Endodermal cell (in vitro differentiated cells): ENCODE measurements around the gene EMX2. TPM values are rescaled to one million over a fixed set of nuclear protein-coding genes. Genes with fewer than 3 reads are reported as not detected.

Experiments used
- DNase-seq: peaks from one replicate; pipeline ENCODE4 v3.0.0-alpha.2; 2017
- H3K27ac ChIP-seq: 2 replicates; pipeline ENCODE4 v1.5.1; 2013; ENCODE audit warnings: mild to moderate bottlenecking, low read depth, low read length, moderate library complexity
- H3K27me3 ChIP-seq: 2 replicates; pipeline ENCODE4 v1.6.1; 2013; ENCODE audit warnings: mild to moderate bottlenecking, low read length, moderate library complexity; ENCODE audit not compliant: insufficient read depth, control insufficient read depth, poor library complexity, severe bottlenecking
- H3K36me3 ChIP-seq: 2 replicates; pipeline ENCODE4 v1.7.0; 2013; ENCODE audit warnings: mild to moderate bottlenecking, low read length, moderate library complexity; ENCODE audit not compliant: control insufficient read depth, insufficient read depth
- H3K4me1 ChIP-seq: one replicate; pipeline ENCODE4 v1.7.0; 2013; ENCODE audit warnings: low read length; ENCODE audit not compliant: control insufficient read depth, insufficient read depth
- H3K4me3 ChIP-seq: 2 replicates; pipeline ENCODE4 v1.5.1; 2013; ENCODE audit warnings: mild to moderate bottlenecking, low read length, moderate library complexity
- H3K9ac ChIP-seq: 2 replicates; pipeline ENCODE4 v1.6.1; 2013; ENCODE audit warnings: mild to moderate bottlenecking, low read length, moderate library complexity; ENCODE audit not compliant: poor library complexity, severe bottlenecking; ENCODE audit errors: extremely low read depth
- H3K9me3 ChIP-seq: 2 replicates; pipeline ENCODE4 v1.6.1; 2013; ENCODE audit warnings: mild to moderate bottlenecking, low read length, moderate library complexity; ENCODE audit not compliant: control insufficient read depth
- H3K27ac Mint-ChIP-seq: 2 replicates; pipeline ENCODE4 v1.8.0; 2020; ENCODE audit warnings: mixed read lengths
- H3K27me3 Mint-ChIP-seq: 2 replicates; pipeline ENCODE4 v1.8.0; 2021; ENCODE audit warnings: mild to moderate bottlenecking, mixed read lengths; ENCODE audit not compliant: insufficient read depth
- H3K36me3 Mint-ChIP-seq: 2 replicates; pipeline ENCODE4 v1.8.0; 2020; ENCODE audit warnings: low read depth, mixed read lengths
- H3K4me1 Mint-ChIP-seq: 2 replicates; pipeline ENCODE4 v1.8.0; 2020; ENCODE audit warnings: mixed read lengths
- H3K4me3 Mint-ChIP-seq: 2 replicates; pipeline ENCODE4 v1.8.0; 2020; ENCODE audit warnings: mild to moderate bottlenecking, moderate library complexity, mixed read lengths
- H3K9me3 Mint-ChIP-seq: 2 replicates; pipeline ENCODE4 v1.8.0; 2020; ENCODE audit warnings: mild to moderate bottlenecking, mixed read lengths
- CTCF ChIP-seq: fragments of 200-600 bp; sonication (generic); conservative IDR thresholded peaks from 2 replicates; pipeline ENCODE4 v1.5.0; 2021; ENCODE audit warnings: antibody characterized with exemption, mild to moderate bottlenecking
- WGBS, 2 experiments: methylation state at CpG; one replicate each; pipeline versions ENCODE4 v1.1.5 to v1.1.7; 2013; ENCODE audit warnings: missing lambda C conversion rate in 2 of 2, mixed read lengths in 1 of 2; ENCODE audit not compliant: insufficient coverage in 1 of 2, insufficient read length in 1 of 2; 5-methylcytosine and 5-hydroxymethylcytosine counted together
- total RNA-seq, 2 donors: library from RNA; stranded (reverse); fragmentation: NEBNext Ultra II Directional in 1 of 2; extraction: Animal tissue kit (Norgen Biotek cat#: 25700) in 1 of 2; gene quantifications; 2 replicates in 1 of 2; 3 replicates in 1 of 2; pipeline ENCODE4 v1.2.1, GENCODE V29; 2021

EMX2 gene
- total RNA-seq, 2 donors from 2014 or later: 0.18 TPM; not detected in 1

GRCh38 chr10:117549100-117549585 is 6.6 kb downstream of the EMX2 start:
- Mint-ChIP-seq H3K36me3 (no peaks in the 10 kb centered on the region), H3K9me3 (no peaks in the 10 kb centered on the region), H3K27ac (no peak overlapping the region), H3K27me3 (peaks cover 100% of the 10 kb centered on the region), H3K4me3 (no peak overlapping the region), H3K4me1 (peaks cover 46% of the 10 kb centered on the region)
- Histone ChIP-seq H3K9me3 (no peaks in the 10 kb centered on the region), H3K4me3 (no peak overlapping the region), H3K27ac (no peak overlapping the region), H3K36me3 (no peaks in the 10 kb centered on the region), H3K4me1 (no peaks in the 10 kb centered on the region), H3K27me3 (peaks cover 100% of the 10 kb centered on the region), H3K9ac (no peak overlapping the region)
- 0 to 13% methylated on average over 1 to 6 of the region's 6 CpGs for WGBS, 2 experiments
- no peak for DNase-seq
- TF ChIP-seq CTCF: no peak

DNA sequence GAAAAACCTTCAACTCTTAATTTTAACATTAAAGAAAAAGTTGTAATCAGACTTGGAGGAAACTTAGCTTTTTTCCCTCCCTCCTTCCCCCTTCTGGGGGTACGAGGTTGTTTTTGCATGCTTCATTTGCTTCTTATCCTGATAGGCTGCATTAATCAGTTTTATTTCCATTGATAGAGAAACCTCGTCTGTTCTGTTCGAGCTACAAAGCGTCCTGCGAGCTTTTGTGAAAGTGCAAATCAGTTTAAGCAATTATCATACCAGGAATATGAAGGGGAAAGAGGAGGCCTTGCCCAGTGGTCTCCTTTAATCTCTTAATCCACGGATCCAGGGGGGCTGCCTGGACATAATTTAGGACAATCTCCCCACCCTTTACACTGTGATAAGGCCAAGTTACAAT is 7.5 kb downstream of the EMX2 start:
- peaks cover 100% of the 10 kb centered on the region for H3K27me3 ChIP-seq
- 5 to 6% methylated on average over 5 to 6 of the region's 6 CpGs for WGBS, 2 experiments
- H3K9me3 ChIP-seq: no peaks in the 10 kb centered on the region
- DNase-seq: no peak
- H3K27ac Mint-ChIP-seq: no peak overlapping the region
- no peak for TF ChIP-seq CTCF
- H3K4me1 ChIP-seq: no peaks in the 10 kb centered on the region
- H3K4me3 Mint-ChIP-seq: no peak overlapping the region
- no peak overlapping the region for H3K9ac ChIP-seq
- no peaks in the 10 kb centered on the region for H3K36me3 ChIP-seq
- peaks cover 100% of the 10 kb centered on the region for H3K27me3 Mint-ChIP-seq
- no peaks in the 10 kb centered on the region for H3K9me3 Mint-ChIP-seq
- no peaks in the 10 kb centered on the region for H3K36me3 Mint-ChIP-seq
- H3K4me1 Mint-ChIP-seq: peaks cover 42% of the 10 kb centered on the region
- H3K27ac ChIP-seq: no peak overlapping the region
- no peak overlapping the region for H3K4me3 ChIP-seq

- H3K9ac ChIP-seq: no peak overlapping the region
- Mint-ChIP-seq H3K4me3 (no peak overlapping the region), H3K27me3 (peaks cover 100% of the 10 kb centered on the region), H3K4me1 (peaks cover 42% of the 10 kb centered on the region), H3K27ac (no peak overlapping the region), H3K9me3 (no peaks in the 10 kb centered on the region), H3K36me3 (no peaks in the 10 kb centered on the region)
- H3K36me3 ChIP-seq: no peaks in the 10 kb centered on the region
- WGBS, 2 experiments: 2 to 5% methylated on average over 15 to 21 of the region's 22 CpGs
- no peak for DNase-seq
- H3K4me3 ChIP-seq: no peak overlapping the region
- H3K27me3 ChIP-seq: peaks cover 100% of the 10 kb centered on the region
- no peak overlapping the region for H3K27ac ChIP-seq
- no peak for TF ChIP-seq CTCF
- no peaks in the 10 kb centered on the region for H3K9me3 ChIP-seq
- H3K4me1 ChIP-seq: no peaks in the 10 kb centered on the region
Measured at GRCh38 chr10:117550599-117551329, 8.2 kb downstream of the EMX2 start.
